Activated CD4-positive, alpha-beta memory T cell treated with anti-CD3 and anti-CD28 coated beads, Interleukin-2, amount 10 ng/mL, durations not matched to agents 7 days and 5 days (primary cell): ENCODE measurements around the gene OSBP2. TPM values are rescaled to one million over a fixed set of nuclear protein-coding genes. Genes with fewer than 3 reads are reported as not detected.

Experiments used
- CTCF ChIA-PET: fragments of 350-600 bp; sonication (Branson Sonifier 250); formaldehyde crosslinking; loops from one replicate; lab custom pipeline; 2021; ENCODE audit warnings: antibody characterized with exemption, inconsistent platforms; lab: Charles Lee
- POLR2A ChIA-PET: fragments of 350-600 bp; sonication (Branson Sonifier 250); formaldehyde crosslinking; loops from one replicate; lab custom pipeline; 2021; ENCODE audit warnings: antibody characterized with exemption; lab: Charles Lee
- DNase-seq: peaks from one replicate; pipeline ENCODE4 v3.0.0-alpha.2; 2020
- H3K27ac Mint-ChIP-seq: one replicate; pipeline ENCODE4 v1.8.0; 2021; ENCODE audit warnings: mild to moderate bottlenecking, mixed read lengths
- H3K27me3 Mint-ChIP-seq: one replicate; pipeline ENCODE4 v1.8.0; 2021; ENCODE audit warnings: mixed read lengths
- H3K36me3 Mint-ChIP-seq: one replicate; pipeline ENCODE4 v1.8.0; 2021; ENCODE audit warnings: low read depth, mixed read lengths
- H3K4me1 Mint-ChIP-seq: one replicate; pipeline ENCODE4 v1.8.0; 2021; ENCODE audit warnings: mixed read lengths
- H3K4me3 Mint-ChIP-seq: one replicate; pipeline ENCODE4 v1.8.0; 2021; ENCODE audit warnings: mild to moderate bottlenecking, mixed read lengths
- H3K9me3 Mint-ChIP-seq: one replicate; pipeline ENCODE4 v1.8.0; 2021; ENCODE audit warnings: mixed read lengths
- total RNA-seq, 2 experiments: library from RNA; stranded (reverse); gene quantifications; one replicate each; pipeline ENCODE4 v1.2.3, GENCODE V29; 2021

Gene OSBP2
- total RNA-seq, 2 experiments from 2014 or later = 4.8 to 5.0 TPM

DNA sequence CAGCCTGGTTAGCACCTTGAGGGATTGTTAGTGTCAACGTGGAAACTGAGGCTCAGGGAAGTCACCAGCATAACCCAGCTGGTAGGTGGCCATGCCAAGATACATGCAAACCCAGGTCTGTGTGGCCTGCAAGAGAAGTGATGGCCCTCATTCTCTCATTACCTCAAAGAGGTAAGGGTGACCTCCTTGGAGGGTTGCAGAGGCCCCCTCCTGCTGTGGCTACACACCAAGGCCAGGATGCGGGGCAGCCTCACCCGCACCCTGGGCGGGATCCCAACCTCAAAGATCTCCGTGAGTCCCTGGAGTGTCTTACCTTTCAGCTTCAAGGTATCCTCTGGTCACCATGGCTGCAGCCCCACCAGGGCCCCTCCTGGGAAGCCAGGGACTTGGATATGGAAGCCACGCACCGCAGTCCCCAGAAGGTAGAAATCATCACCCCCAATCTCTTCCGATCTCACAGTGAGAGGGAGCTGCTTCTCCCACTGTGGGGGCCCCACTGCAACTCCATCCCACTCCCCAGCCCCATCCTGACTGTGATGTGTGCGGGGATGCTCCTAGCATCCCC lies 178.5 kb downstream of the OSBP2 start:
- CTCF ChIA-PET = interaction anchor here (0.5 kb wide), 1 partner anchor 362 kb away, joined by 3 read pairs; no protein-coding TSS in a partner anchor
- H3K9me3 Mint-ChIP-seq = no peaks in the 10 kb centered on the region

DNA sequence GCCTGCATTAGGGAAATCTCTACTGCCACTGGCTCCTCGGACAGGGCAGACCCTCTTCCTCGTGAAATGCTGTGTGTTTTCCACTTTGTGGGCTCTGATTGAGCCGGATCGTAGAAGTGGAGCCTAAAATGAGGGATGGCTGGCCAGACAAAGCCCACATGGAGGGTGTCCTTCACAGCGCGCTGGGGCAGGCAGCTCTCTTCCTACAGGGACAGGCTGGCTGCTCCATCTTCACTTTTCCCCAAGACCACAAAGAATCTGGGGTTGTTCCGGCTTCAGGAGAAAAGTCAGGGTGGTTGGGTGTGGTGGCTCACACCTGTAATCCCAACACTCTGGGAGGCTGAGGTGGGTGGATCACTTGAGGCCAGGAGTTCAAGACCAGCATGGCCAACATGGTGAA lies 179.0 kb downstream of the OSBP2 start:
- CTCF ChIA-PET = interaction anchor here (0.5 kb wide), 1 partner anchor 363 kb away, joined by 3 read pairs; no protein-coding TSS in a partner anchor
- H3K36me3 Mint-ChIP-seq = no peaks in the 10 kb centered on the region
- no peak overlapping the region for H3K4me3 Mint-ChIP-seq

More for the DNA sequence above, 178.5 kb downstream of the OSBP2 start:
- peaks cover 4% of the 10 kb centered on the region for H3K4me1 Mint-ChIP-seq
- no peak overlapping the region for H3K27ac Mint-ChIP-seq
- DNase-seq = no peak
- no peak overlapping the region for H3K4me3 Mint-ChIP-seq
- POLR2A ChIA-PET = no interaction called here
- no peaks in the 10 kb centered on the region for H3K36me3 Mint-ChIP-seq
- H3K27me3 Mint-ChIP-seq = no peaks in the 10 kb centered on the region

DNA sequence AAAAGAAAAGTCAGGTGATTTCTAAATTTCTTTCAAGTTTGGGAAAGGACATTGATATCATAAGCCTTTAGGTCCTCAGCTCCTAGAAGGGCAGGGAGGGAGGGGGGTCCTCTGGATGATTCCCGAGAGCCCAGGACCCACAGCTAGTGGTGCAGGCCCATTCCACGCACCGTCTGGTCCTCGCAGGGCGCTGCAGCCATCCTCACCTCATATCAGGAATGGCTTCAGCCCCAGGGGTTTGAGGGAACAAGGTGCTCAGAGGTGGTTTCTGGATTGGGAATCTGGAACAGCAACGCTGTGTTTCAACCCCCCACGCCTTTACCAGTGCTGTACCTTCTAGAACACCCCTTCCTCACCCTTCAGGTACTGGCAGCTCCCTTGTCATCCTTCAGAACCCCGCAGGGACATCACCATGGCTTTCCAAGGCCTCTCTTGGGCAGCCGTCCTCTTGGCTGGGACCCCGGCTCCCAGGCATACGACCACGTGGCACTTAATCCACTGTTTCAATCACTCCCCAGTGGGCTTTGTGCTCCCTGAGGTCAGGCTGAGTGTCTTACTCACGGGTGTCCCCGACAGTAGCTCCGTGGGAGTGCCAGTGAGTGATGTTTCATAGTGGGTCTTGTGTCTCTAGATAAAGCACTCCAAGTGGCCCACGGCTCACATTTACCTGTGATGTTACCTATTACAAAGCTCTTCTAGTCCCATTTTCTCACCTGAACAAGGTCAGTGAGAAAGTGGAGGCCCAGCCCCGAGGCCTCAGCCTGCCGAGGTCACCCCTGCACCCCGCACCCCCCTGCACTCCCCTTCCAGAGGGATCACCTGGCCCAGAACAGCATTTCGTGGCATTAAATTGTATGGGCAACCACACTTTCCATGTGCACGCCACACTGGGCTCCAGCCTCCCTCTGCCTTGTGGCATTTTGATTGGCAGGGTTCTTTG lies 180.0 kb downstream of the OSBP2 start:
- DNase-seq = no peak
- Mint-ChIP-seq H3K4me1 (no peaks in the 10 kb centered on the region), H3K9me3 (no peaks in the 10 kb centered on the region), H3K4me3 (no peak overlapping the region), H3K27ac (no peak overlapping the region), H3K36me3 (no peaks in the 10 kb centered on the region), H3K27me3 (no peaks in the 10 kb centered on the region)
- CTCF ChIA-PET = no interaction called here
- POLR2A ChIA-PET = no interaction called here

More for the DNA sequence above, 179.0 kb downstream of the OSBP2 start:
- Mint-ChIP-seq H3K27ac (no peak overlapping the region), H3K27me3 (no peaks in the 10 kb centered on the region), H3K9me3 (no peaks in the 10 kb centered on the region), H3K4me1 (peaks cover 4% of the 10 kb centered on the region)
- no peak for DNase-seq
- POLR2A ChIA-PET = no interaction called here

DNA sequence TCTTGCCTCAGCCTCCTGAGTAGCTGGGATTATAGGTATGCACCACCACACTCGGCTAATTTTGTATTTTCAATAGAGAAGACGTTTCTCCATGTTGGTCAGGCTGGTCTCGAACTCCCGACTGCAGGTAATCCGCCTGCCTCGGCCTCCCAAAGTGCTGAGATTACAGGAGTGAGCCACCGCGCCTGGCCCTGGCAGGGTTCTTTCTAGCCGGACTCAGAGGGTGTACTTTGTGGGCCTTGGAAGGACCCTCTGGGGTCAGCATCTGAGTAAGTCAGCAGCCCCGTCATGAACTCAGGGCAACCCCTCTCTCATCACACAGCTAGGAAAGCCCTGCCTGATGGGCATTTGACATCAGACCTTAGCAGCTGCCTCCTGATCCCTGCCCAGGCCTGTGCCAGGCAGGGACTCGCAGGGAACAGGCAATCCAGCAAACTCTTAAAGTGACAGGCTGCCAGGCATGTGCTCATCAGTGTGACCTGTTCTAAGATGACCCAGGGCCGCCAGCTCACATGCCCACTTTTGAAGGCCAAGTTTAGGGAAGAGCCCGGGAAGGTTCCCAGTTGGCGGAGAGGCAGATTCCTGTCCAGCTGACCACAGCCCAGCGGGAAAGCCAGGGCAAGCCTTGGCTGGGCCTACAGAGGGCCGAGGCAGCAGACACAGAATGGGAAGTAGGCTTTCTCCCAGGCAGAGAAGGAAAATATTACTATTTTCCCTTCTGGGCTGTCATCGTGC lies 181.0 kb downstream of the OSBP2 start:
- no peaks in the 10 kb centered on the region for H3K4me1 Mint-ChIP-seq
- POLR2A ChIA-PET = no interaction called here
- CTCF ChIA-PET = no interaction called here
- H3K27me3 Mint-ChIP-seq = no peaks in the 10 kb centered on the region
- H3K36me3 Mint-ChIP-seq = no peaks in the 10 kb centered on the region
- no peak overlapping the region for H3K4me3 Mint-ChIP-seq
- no peaks in the 10 kb centered on the region for H3K9me3 Mint-ChIP-seq
- no peak overlapping the region for H3K27ac Mint-ChIP-seq
- no peak for DNase-seq

DNA sequence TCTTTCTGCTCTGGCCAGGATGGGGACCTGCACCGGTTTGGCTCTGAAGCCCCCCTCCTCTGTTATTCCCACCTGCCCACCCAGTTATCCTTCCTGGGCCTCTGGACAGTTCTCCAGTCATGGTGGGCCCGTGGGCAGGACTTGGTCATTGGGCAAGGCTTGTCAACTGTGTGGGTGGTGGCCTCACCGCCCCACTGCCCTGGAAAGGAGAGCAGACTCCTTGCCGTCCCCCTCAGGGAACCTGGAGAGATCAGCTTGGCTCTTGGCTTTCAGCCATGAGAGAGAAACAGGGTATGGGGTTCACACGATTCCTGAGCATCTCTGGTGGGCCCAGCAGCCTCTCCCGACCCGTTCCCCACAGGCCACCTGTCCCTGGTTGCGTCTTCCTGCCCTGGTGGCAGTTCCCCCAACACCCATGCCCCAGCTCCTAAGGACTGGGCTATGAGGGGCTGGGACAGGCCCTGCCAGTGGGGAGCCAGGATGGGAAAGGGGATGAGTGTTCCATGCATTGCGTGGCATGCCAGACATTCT lies 181.6 kb downstream of the OSBP2 start:
- Mint-ChIP-seq H3K9me3 (no peaks in the 10 kb centered on the region), H3K36me3 (no peaks in the 10 kb centered on the region), H3K27me3 (no peaks in the 10 kb centered on the region), H3K4me1 (no peaks in the 10 kb centered on the region), H3K4me3 (no peak overlapping the region), H3K27ac (no peak overlapping the region)
- ChIA-PET POLR2A (no interaction called here), CTCF (no interaction called here)
- no peak for DNase-seq

DNA sequence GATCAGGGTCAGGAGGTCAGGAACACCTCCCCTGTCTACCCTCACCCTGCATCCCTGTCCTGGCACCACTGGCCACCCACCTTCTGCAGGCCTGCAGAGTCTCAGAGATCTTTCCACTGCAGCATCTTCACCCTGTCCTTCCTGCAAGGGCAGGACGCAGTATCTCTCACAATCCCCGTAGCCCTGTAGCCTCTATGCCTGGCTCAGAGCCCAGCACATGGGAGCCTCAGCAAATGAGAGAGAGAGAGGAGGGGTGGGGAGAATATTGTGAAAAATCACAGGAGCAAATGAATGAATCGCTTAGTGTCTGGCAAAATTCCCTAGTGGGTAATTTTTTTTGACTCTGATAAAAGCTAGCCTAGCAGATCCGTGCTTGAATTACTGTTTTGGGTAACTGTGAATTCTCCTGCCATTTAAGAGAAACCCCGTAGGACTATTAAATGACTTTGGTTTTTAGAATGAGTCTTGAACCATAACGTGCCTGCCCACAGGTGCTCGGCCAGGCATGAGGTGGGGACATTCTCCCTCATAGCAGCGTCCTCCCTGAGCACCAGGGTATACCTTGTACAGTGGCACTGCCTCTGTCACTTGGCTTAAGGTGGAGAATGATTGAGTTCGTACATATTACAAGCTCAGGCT lies 182.4 kb downstream of the OSBP2 start:
- ChIA-PET CTCF (no interaction called here), POLR2A (no interaction called here)
- H3K4me3 Mint-ChIP-seq = no peak overlapping the region
- H3K4me1 Mint-ChIP-seq = no peaks in the 10 kb centered on the region
- H3K9me3 Mint-ChIP-seq = no peaks in the 10 kb centered on the region
- DNase-seq = no peak
- H3K36me3 Mint-ChIP-seq = no peaks in the 10 kb centered on the region
- H3K27me3 Mint-ChIP-seq = no peaks in the 10 kb centered on the region
- H3K27ac Mint-ChIP-seq = no peak overlapping the region

DNA sequence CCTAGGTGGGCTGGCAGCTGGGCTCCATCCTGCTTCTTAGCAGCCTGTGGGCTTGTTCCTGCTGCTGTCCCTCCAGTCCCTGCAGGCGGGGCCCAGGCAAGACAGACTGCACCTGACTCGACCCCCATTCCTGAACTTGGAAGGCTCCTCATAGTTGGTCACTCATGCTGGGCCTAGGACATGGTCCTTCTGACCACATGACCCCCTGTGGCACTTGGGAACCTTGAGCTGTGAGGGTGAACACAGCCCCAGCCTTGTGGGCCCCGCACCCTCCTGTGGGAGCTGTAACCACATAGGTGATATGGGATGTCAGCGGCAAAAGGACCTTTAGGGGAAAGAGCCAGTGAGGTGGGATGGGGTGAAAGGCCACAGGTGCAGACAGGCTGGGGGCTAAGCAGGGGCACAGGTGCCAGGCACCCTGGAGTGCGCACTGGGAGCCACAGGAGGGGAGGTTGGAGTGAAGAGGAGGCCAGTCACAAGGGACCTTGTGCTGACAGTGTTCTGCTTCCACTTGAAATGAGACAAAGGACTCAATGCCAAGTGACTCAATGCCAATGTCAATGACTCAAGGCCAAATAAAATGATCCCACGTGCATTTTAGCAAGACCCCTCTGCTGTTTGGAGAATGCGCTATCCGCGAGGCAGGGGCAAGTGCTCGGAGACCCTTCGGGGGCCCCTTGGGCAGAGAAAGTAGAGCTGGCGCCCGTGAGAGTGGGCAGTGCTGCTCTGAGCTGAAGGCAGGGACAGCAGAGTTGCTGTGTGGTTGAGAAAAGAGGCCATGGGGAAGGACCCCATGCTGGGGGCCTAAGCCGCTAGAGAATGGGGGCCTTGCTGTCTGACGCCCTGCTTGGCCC lies 183.2 kb downstream of the OSBP2 start:
- H3K27me3 Mint-ChIP-seq = no peaks in the 10 kb centered on the region
- ChIA-PET CTCF (no interaction called here), POLR2A (no interaction called here)
- DNase-seq = no peak
- H3K4me3 Mint-ChIP-seq = no peak overlapping the region
- H3K4me1 Mint-ChIP-seq = peaks cover 1% of the 10 kb centered on the region
- no peaks in the 10 kb centered on the region for H3K9me3 Mint-ChIP-seq
- H3K36me3 Mint-ChIP-seq = no peaks in the 10 kb centered on the region
- no peak overlapping the region for H3K27ac Mint-ChIP-seq

DNA sequence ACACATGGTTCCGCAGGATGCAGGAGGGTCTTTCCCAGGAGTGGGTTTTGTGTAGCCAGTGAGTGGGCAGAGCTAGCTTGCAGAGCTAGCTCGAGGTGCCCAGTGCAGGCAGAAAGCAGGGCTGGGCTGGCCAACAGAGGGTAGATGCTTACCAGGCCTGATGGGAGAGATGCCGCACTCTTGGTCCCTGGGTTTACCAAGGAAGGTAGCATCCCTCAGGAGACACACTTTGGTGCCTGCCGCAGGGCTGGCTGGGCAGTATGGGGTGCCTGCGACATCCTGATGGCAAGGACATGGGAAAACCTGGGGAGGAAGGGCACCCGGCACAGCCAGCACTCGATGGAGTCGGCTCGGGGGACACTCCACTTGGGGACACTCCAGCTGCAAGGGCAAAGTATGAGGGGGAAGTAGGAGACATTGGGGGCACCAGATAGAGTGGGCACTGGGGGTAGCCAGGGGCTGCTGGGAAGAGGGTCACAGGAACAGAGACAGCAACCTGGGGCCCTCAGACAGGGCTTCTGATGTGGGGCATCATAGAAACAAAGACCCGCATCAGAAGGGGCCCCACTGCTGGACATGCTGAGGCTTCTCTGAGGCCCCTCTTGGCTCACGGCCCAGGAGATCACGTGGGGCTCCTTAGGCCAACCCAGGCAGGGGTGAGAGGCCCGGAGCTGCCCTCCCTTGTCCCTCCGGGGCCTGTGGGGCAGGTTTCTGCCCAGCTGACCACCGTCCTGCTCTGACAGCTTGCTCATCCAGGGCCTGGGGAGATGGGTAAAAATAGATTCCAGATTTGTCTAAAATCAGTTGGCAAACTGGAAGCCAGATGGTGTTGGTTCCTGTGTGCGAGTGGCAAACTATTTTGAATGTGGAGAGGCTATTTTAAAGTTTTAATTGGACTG lies 184.1 kb downstream of the OSBP2 start:
- Mint-ChIP-seq H3K27ac (no peak overlapping the region), H3K27me3 (no peaks in the 10 kb centered on the region), H3K4me3 (no peak overlapping the region), H3K9me3 (no peaks in the 10 kb centered on the region), H3K36me3 (no peaks in the 10 kb centered on the region), H3K4me1 (peaks cover 1% of the 10 kb centered on the region)
- DNase-seq = no peak
- ChIA-PET POLR2A (no interaction called here), CTCF (no interaction called here)

DNA sequence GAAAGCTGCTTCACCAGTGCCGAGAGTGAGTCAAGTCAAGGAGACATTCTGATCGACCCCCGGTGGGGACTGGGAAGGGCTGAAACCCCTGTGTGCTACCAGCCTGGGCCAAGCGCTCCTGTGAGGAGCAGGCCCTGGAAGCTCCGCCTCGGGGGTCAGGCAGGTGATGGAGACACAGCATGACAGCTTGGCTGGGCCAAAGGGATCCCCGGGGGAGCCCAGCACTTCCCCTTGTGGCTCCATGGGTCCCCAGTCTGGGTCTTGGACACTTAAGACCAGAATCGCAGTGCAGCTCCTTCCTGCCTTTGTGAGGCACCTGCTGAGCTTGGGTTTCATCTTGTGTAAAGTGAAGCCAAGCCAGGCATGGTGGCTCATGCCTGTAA lies 184.7 kb downstream of the OSBP2 start:
- no peaks in the 10 kb centered on the region for H3K9me3 Mint-ChIP-seq
- H3K4me1 Mint-ChIP-seq = peaks cover 1% of the 10 kb centered on the region
- no peak overlapping the region for H3K4me3 Mint-ChIP-seq
- POLR2A ChIA-PET = no interaction called here
- no peaks in the 10 kb centered on the region for H3K27me3 Mint-ChIP-seq
- no peaks in the 10 kb centered on the region for H3K36me3 Mint-ChIP-seq
- CTCF ChIA-PET = no interaction called here
- H3K27ac Mint-ChIP-seq = no peak overlapping the region
- no peak for DNase-seq

DNA sequence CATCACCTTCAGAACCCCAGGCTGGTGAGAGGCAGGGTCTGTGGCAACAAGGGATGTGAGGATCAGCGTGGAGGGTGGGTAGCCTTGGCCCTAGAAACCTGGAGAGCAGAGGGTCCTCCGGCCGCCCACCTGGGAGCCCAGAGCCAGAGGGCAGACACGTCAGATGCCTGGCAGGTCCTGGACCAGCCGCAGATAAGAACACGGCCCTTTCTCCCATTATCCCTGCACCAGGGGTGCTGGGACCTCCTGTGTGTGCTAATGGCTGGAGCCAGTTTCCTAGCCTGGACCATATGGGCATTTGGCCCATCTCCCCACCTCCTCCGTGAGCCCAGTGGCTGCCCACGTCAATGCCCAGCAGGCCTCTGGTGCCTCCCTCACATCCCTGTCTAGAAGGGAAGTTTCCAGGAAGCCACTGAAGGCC lies 185.5 kb downstream of the OSBP2 start:
- CTCF ChIA-PET = no interaction called here

DNA sequence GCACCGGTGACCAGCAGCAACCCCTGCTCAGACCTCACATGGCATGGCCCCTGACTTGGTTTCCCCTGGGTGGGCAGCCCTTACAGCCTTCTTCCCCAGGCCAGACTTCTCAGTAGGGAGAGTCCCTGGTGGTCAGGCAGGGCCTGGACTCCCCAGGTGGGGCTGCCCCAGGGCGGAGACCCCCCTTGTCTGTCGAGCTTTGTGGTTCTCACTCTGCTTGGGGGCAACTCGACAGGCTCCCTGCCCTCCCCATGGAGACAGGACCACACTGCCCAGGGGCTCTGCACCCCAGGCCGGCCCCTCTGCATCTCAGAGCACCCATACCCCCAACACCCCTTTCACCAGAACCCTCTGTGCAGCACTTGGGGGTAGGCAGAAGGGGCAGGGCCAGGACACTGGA lies 186.2 kb downstream of the OSBP2 start:
- Mint-ChIP-seq H3K27me3 (no peaks in the 10 kb centered on the region), H3K27ac (no peak overlapping the region), H3K9me3 (no peaks in the 10 kb centered on the region), H3K4me1 (peaks cover 1% of the 10 kb centered on the region), H3K4me3 (no peak overlapping the region), H3K36me3 (no peaks in the 10 kb centered on the region)
- CTCF ChIA-PET = no interaction called here
- POLR2A ChIA-PET = interaction anchor here (0.6 kb wide), 1 partner anchor 286 kb away, joined by 3 read pairs; no protein-coding TSS in a partner anchor
- DNase-seq = no peak

More for the DNA sequence above, 185.5 kb downstream of the OSBP2 start:
- H3K27me3 Mint-ChIP-seq = no peaks in the 10 kb centered on the region
- no peak for DNase-seq
- H3K36me3 Mint-ChIP-seq = no peaks in the 10 kb centered on the region
- POLR2A ChIA-PET = interaction anchor here (0.6 kb wide), 1 partner anchor 285 kb away, joined by 3 read pairs; no protein-coding TSS in a partner anchor
- no peak overlapping the region for H3K27ac Mint-ChIP-seq
- H3K4me3 Mint-ChIP-seq = no peak overlapping the region
- H3K4me1 Mint-ChIP-seq = peaks cover 1% of the 10 kb centered on the region
- H3K9me3 Mint-ChIP-seq = no peaks in the 10 kb centered on the region
